Activated CD8-positive, alpha-beta memory T cell treated with anti-CD3 and anti-CD28 coated beads, Interleukin-2, amount 50 U/mL, for 4 hours (primary cell): ENCODE measurements around the gene PPM1H.

Source experiments
- DNase-seq: peaks from one replicate; pipeline ENCODE4 v3.0.0-alpha.2; 2020

PPM1H gene

GRCh38 chr12:62700091-62700880, 234.7 kb downstream of the PPM1H start:
- DNase-seq, result no peak

- DNase-seq, result no peak
These were observed 236.2 kb downstream of the PPM1H start for GRCh38 chr12:62698701-62699101.

GRCh38 chr12:62697893-62698292, 237.1 kb downstream of the PPM1H start:
- DNase-seq, result no peak

- DNase-seq, result no peak
These were observed 239.3 kb downstream of the PPM1H start for GRCh38 chr12:62695696-62696095.

GRCh38 chr12:62694632-62695031, 240.3 kb downstream of the PPM1H start:
- DNase-seq, result no peak

GRCh38 chr12:62694116-62694515, 240.8 kb downstream of the PPM1H start:
- DNase-seq, result no peak

GRCh38 chr12:62693376-62694050, 241.4 kb downstream of the PPM1H start:
- no peak for DNase-seq

GRCh38 chr12:62692884-62693283, 242.1 kb downstream of the PPM1H start:
- no peak for DNase-seq

GRCh38 chr12:62691309-62691708, 243.6 kb downstream of the PPM1H start:
- no peak for DNase-seq

- DNase-seq, result no peak
These were observed 245.7 kb downstream of the PPM1H start for GRCh38 chr12:62689042-62689839.

GRCh38 chr12:62686938-62687337, 248.0 kb downstream of the PPM1H start:
- no peak for DNase-seq

- DNase-seq, result no peak
These were observed 250.2 kb downstream of the PPM1H start for GRCh38 chr12:62684570-62685295.

GRCh38 chr12:62683776-62684569, 251.0 kb downstream of the PPM1H start:
- DNase-seq, result no peak

GRCh38 chr12:62681306-62681705, 253.6 kb downstream of the PPM1H start:
- no peak for DNase-seq

- no peak for DNase-seq
These were observed 255.3 kb downstream of the PPM1H start for GRCh38 chr12:62679608-62680007.

- DNase-seq, result no peak
These were observed 257.6 kb downstream of the PPM1H start for GRCh38 chr12:62677355-62677754.

- DNase-seq, result no peak
These were observed 258.2 kb downstream of the PPM1H start for GRCh38 chr12:62676521-62677307.

- DNase-seq, result no peak
These were observed 261.7 kb downstream of the PPM1H start for GRCh38 chr12:62673028-62673815.

- DNase-seq, result no peak
These were observed 263.8 kb downstream of the PPM1H start for GRCh38 chr12:62670986-62671720.

- no peak for DNase-seq
These were observed 266.2 kb downstream of the PPM1H start for GRCh38 chr12:62668782-62669181.
